ENCODE results near the gene CD36. TPM values are rescaled to one million over a fixed set of nuclear protein-coding genes. Genes with fewer than 3 reads are reported as not detected.

CD36 gene
- total and polyA plus RNA-seq, 2 of the 8 experiments (the other 6 are each of a cell fraction or from before 2014, with no cell fraction given), result 0.33 to 0.60 TPM

GRCh38 chr7:80666376-80666775, 27.9 kb downstream of the CD36 start:
- H3K27me3 ChIP-seq (replicated peaks in 1 of 4; ENCODE audit: control insufficient read depth in 3 of 4, extremely low read depth in 1 of 4, insufficient read depth in 3 of 4, low read length in 3 of 4), result no peaks in the 10 kb centered on the region
- H3K9me3 ChIP-seq (ENCODE audit: insufficient read depth in 2 of 2, low read depth in 1 of 2, low read length in 1 of 2), result no peaks in the 10 kb centered on the region
- no peak for DNase-seq (ENCODE audit: low read depth in 1 of 2, low spot score in 2 of 2)
- no peak overlapping the region for H2BK15ac ChIP-seq (ENCODE audit: low read length)
- H3K23me2 ChIP-seq (ENCODE audit: low read depth, low read length), result no peaks in the 10 kb centered on the region; the same call in 1 of the 2 replicates
- no peak overlapping the region for H3K4me2 ChIP-seq (ENCODE audit: insufficient read depth in 1 of 2, low read depth in 2 of 2, low read length in 2 of 2)
- H3K36me3 ChIP-seq (ENCODE audit: control insufficient read depth in 2 of 4, insufficient read depth in 4 of 4, low read length in 3 of 4), result no peaks in the 10 kb centered on the region
- no peaks in the 10 kb centered on the region for H4K20me1 ChIP-seq (replicated peaks in 1 of 2; ENCODE audit: control insufficient read depth in 1 of 2, insufficient read depth in 2 of 2, low read length in 2 of 2)
- H3K18ac ChIP-seq (ENCODE audit: extremely low read depth, low read length), result no peak overlapping the region
- 85% methylated on average over 2 of the region's 2 CpGs; no CpG with 5 or more reads in 1 of the 2 experiments for WGBS, 2 experiments (ENCODE audit: extremely low coverage in 1 of 2, insufficient coverage in 1 of 2, insufficient read length in 1 of 2, insufficient replicate concordance in 2 of 2, low coverage in 1 of 2, low lambda C conversion rate in 2 of 2, missing lambda C conversion rate in 1 of 2)
- no peak overlapping the region for H3K14ac ChIP-seq (ENCODE audit: insufficient read length)
- no peak overlapping the region for H2BK120ac ChIP-seq (replicated peaks; ENCODE audit: low read depth, low read length)
- H3K27ac ChIP-seq (ENCODE audit: low read depth, low read length), result no peak overlapping the region
- no peaks in the 10 kb centered on the region for H3K79me1 ChIP-seq (ENCODE audit: low read depth, low read length)
- H3K9ac ChIP-seq (replicated peaks in 1 of 4; ENCODE audit: extremely low read depth in 1 of 4, low read depth in 3 of 4, low read length in 3 of 4), result no peak overlapping the region
- ChIA-PET CTCF (ENCODE audit: partially characterized antibody) (no interaction called here), POLR2A (ENCODE audit: partially characterized antibody) (no interaction called here)
- H2BK12ac ChIP-seq (ENCODE audit: low read depth, low read length), result no peak overlapping the region
- no peak overlapping the region for H4K91ac ChIP-seq (replicated peaks; ENCODE audit: insufficient read length, low read length)
- no peak overlapping the region for H2AFZ ChIP-seq (ENCODE audit: low read length)
- H3K23ac ChIP-seq (ENCODE audit: insufficient read length), result no peak overlapping the region
- H2BK5ac ChIP-seq (ENCODE audit: low read depth, low read length), result no peak overlapping the region
- no peaks in the 10 kb centered on the region for H3K79me2 ChIP-seq (ENCODE audit: control insufficient read depth in 1 of 2, insufficient read depth in 2 of 2, low read length in 2 of 2)
- no peaks in the 10 kb centered on the region for H3K4me1 ChIP-seq (replicated peaks in 1 of 4; ENCODE audit: control insufficient read depth in 3 of 4, insufficient read depth in 4 of 4, low read length in 3 of 4)
- H3K4ac ChIP-seq (replicated peaks; ENCODE audit: insufficient read length, low read depth, low read length), result no peak overlapping the region
- no peak for FAIRE-seq
- no peak overlapping the region for H3K4me3 ChIP-seq (ENCODE audit: extremely low read depth in 1 of 4, insufficient read depth in 2 of 4, low read depth in 3 of 4, low read length in 4 of 4)
- no peak overlapping the region for H3K56ac ChIP-seq (replicated peaks; ENCODE audit: insufficient read length, low read depth, low read length)
- no peak overlapping the region for H2AK5ac ChIP-seq (ENCODE audit: low read depth, low read length)
- H4K8ac ChIP-seq (ENCODE audit: extremely low read depth, insufficient read depth, low read length), result no peak overlapping the region
- no peak overlapping the region for H2BK20ac ChIP-seq (ENCODE audit: low read length)
- H4K5ac ChIP-seq (ENCODE audit: insufficient read length, low read depth, low read length), result no peak overlapping the region
- TF ChIP-seq RNF2 (IDR thresholded peaks at IDR 0.05; ENCODE audit: borderline replicate concordance, low read depth, low read length, missing control alignments, poor library complexity, severe bottlenecking) (no peak), CBX5 (IDR thresholded peaks at IDR 0.05; ENCODE audit: low read depth, low read length) (no peak), SIRT6 (IDR thresholded peaks at IDR 0.05; ENCODE audit: low read length) (no peak), SIN3A (conservative IDR thresholded peaks at IDR 0.05 in 1 of 2, IDR thresholded peaks at IDR 0.05 in 1 of 2; ENCODE audit: low read depth in 1 of 2, low read length in 2 of 2) (no peak), SUZ12 (IDR thresholded peaks at IDR 0.05; ENCODE audit: low read length) (no peak), SAP30 (IDR thresholded peaks at IDR 0.05; ENCODE audit: insufficient read depth, insufficient replicate concordance, low read length) (no peak), MAX (IDR thresholded peaks at IDR 0.05) (no peak)

Data from H1 (cell line).